COLO668 (cell line): ENCODE data around the gene MYL3.
"Not testable (repeated sequence)": the region's sequence is repeated elsewhere in the genome, so short reads cannot be mapped to it uniquely, and the experiment has no call there.

Experiments used
- DNase-seq: peaks from one replicate; lab custom pipeline; 2025; ENCODE audit not compliant: unreplicated experiment; lab: John Stamatoyannopoulos, UW

The MYL3 gene

DNA sequence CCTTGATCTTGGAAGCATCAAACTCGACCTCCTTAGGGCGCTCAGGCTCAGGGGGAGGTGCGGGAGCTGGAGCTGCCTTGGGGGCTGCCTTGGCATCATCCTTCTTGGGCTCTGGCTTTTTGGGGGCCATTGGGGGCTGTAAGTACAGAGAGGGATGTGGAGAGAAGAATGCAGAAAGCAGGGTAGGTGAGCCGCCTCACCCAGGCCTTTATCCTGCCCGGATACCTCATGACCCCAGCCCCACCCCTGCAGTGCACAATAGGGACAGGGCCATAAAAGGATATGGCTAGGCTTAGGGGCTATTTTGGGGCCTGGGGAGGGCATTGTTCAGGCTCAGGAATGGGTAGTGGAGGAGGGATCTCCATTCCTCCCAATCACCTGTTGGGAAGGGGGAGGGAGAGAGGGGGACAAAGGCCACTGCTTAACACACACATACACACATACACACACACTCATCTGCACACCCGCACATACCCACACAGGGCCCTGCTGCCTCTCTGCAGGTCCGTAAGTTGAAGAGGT, at the start of gene MYL3:
TSS of gene MYL3 (minus strand) at position 184 of the 522 bp plus-strand sequence. CDS start at position 130, 54 bp downstream.
- DNase-seq: no peak

GRCh38 chr3:46912986-46913385, 49.7 kb upstream of the MYL3 start:
- DNase-seq: no peak

- not testable (repeated sequence) for DNase-seq
Observed at GRCh38 chr3:46910914-46911313, 47.7 kb upstream of the MYL3 start.

GRCh38 chr3:46910166-46910760, 47.0 kb upstream of the MYL3 start:
- no peak for DNase-seq

DNA sequence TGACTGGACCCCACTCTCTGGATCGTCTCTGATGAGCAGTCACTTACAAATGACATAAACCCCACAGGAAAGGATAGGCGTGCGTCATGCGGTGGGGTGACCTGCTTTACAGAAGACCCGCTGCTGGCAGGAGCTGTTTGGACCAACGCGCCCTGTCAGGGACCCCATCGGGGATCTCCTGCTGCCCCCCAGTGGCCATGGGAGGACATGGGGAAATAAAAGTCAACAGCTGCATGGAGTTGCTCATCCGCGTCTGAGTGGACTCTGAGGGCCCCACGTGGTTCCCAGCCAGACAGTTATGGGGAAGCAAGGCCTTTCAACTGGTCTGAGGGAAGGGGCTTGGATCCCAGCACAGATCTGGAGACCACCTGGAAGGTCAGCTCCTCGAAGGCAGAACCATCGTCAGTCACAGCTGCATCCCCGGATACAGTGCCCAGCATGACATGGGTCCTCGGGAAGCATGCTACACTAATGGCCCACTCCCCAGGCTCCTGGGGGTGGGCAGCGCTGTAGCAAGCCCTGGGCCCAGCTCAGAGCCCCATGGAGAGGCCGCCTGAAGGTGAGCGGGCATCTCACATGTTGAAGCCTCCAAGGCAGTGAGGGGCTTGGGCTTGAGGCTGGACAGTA, 46.4 kb upstream of the MYL3 start:
- peak; percentile 83 for DNase-seq

GRCh38 chr3:46908986-46909534, 45.8 kb upstream of the MYL3 start:
- no peak for DNase-seq

DNA sequence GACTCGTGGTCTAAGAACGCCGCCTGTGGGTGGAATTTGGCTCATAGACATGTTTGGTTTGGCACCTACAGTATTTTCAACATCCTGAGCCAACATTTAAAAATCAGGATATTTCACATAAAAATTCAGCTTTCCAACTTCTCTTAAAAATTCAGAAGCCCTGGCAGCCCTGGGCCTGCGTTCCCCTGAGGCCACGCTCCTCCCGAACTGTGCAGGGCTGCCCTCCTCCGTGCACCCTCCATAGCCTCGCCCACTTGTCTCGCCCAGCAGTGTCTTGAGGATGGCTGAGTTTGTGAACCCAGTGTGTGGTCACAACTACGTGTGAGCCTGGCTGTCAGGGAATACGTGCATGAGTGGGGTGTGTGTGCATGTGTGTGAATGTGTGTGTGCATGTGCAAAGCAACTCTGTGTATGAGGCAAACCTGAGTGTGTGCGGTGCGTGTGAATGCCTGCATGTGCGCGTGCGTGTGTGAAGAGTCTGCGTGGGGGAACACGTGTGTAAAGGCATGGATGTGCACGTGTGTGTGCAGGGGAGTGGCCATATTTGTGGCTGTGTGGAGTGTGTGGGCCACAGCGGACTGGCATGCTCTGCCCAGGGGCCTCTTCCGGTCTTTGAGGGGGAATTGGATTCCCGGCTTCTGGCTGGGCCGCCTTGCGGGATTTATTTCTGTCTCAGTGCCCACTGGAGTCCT, 45.2 kb upstream of the MYL3 start:
- DNase-seq: no peak

GRCh38 chr3:46907960-46908293, 44.7 kb upstream of the MYL3 start:
- DNase-seq: no peak

DNA sequence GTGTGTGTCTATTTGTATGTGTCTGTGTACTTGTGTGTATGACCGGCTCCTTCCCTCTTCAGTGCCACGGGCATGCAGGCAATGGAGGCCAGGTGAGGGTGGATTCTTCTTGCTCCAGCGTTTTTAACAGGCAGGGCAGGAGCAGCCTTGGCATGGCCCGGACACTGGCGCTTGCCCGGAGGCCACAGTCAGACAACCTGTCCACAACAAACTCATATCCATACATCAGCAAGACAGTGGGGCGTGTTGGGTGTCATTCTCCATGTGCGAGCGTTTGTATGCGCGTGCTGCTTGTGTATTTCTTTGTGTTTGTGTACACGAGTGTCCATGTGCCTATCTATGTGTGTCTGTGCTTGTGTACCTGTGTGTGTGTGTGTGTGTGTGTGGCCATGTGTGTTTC, 44.0 kb upstream of the MYL3 start:
- DNase-seq: no peak

- DNase-seq: no peak
Observed at GRCh38 chr3:46906471-46907058, 43.3 kb upstream of the MYL3 start.

DNA sequence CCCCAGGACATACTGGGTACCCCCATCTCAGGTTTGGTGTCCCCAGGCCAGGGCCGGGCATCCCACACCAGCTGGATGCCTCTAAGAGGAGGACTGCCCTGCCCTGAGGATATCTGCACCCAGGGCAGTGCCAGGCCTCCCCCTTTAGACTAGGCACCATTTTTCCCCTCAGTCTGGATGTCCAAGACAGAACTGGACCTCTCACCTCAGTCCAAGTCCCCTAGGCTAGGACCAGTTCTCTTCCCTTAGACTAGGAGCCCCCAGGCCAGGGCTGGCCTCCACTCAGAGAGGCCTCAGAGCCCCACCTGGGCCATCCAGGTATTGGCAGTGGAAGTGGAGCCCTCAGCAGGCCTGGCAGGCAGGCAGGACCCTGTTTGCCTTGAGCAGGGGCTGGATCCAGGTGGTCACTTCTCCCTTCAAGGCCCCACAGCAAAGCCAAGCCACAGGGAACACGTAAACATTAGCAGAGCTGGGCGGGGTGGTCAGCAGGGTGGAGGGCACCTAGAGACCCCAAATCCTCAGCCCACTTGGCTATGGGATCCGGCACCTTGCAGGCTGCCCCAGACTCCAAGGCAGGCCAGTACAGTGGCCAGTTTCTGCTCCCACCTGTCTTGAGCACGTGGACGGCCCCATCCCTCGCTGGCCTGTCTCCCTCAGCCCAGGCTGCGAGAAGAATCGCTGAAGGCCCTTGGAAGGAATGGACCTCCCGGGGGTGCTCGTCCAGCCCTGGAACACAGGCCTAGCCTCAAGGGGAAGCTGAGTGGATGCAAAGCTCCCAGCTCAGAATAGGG, 42.6 kb upstream of the MYL3 start:
- DNase-seq: no peak

GRCh38 chr3:46905213-46905560, 41.9 kb upstream of the MYL3 start:
- DNase-seq: no peak

- DNase-seq: no peak
Observed at GRCh38 chr3:46904303-46905212, 41.3 kb upstream of the MYL3 start.

DNA sequence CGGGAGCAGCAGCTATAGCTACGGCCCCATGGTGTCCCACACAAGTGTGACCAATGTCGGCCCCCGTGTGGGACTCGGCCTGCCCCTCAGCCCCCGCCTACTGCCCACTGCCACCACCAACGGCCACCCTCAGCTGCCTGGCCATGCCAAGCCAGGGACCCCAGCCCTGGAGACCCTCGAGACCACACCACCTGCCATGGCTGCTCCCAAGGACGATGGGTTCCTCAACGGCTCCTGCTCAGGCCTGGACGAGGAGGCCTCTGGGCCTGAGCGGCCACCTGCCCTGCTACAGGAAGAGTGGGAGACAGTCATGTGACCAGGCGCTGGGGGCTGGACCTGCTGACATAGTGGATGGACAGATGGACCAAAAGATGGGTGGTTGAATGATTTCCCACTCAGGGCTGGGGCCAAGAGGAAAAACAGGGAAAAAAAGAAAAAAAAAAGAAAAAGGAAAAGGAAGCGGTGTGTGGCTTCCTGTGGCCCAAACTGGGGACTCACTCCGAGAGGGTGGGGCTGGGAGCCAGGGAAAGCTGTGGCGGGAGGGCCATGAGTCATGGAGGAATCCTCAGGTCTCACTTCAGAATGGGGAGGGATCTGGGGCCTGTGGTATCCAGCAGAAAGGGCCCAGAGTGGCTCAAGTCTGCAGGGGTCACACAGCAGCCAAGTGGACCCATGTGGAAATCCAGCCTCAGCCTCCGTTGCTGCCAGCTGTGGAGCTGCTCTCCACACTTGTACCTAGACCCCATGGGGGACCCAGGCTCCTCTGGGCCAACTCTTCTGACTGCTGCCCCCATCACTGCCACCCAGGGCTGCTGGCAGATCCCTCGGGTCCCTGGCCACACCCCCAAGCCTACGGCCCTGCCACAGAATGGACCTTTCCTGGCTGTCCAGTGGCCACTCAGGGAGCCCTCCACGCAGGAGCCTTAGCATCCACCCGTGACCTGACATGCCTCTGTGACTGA, 40.4 kb upstream of the MYL3 start:
- no peak for DNase-seq

GRCh38 chr3:46902188-46902631, 39.0 kb upstream of the MYL3 start:
- no peak for DNase-seq

DNA sequence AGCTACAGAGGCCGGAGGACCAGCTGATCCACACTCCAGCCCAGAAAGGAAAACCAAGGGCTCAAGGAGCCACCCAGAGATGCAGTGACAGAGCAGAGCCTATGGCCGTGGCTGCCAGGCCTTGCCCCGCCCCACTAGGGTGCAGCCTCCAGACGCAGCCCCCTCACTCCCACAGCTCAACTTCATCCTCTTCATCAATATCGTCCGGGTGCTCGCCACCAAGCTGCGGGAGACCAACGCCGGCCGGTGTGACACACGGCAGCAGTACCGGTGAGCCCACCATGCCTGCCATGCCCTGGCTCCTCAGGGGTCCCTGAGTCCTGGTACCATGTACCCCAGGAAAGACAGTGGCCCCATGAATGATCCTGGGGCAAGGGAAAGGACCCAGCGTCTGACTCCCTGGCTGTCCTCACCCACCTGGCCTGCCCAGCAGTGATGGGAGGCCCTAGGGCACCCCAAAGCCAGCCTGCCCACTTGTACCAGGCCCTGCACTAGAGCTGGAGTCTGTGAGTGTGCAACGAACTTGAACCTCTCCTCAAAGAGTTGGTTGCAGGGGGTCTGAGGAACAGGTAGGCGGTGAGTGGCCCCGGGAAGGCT, 38.4 kb upstream of the MYL3 start:
- DNase-seq: no peak

DNA sequence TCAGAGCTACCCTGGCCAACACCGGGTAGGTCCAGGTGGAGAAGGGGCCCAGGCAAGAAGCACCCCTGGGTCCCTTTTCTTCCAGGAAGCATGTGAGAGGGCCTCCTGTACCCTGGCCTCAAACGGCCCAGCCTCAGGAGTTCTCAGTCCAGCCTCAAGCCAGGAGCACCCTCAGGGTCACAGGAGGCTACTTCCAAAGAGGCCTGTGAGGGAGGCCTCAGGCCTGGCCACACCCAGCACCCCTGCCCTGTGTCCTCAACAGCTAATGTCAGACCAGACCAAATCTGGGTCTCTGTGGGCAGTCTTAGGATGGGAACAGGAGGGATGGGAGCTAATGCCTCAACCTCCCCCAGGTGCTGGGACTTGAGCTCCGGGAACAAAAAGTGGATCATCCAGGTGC, 37.8 kb upstream of the MYL3 start:
- DNase-seq: no peak

DNA sequence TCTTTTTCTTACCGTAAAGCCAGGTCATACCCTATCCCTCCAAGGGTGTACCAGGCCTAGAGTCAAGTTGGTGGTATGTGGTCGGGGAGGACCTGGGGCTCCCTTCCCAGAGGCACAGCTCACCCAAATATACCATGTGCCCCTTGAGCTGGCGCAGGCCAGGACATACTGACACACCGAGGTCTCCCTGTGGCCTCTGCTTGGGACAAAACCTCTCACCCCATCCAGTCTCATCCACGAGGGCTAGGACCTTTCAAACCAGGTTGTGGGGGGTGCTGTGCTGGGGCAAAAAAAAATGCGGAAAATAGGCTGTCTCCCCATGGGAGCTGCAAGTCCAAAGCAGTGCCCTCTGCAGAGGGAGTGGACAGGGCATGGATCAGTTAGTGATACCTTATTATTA, 37.1 kb upstream of the MYL3 start:
- DNase-seq: no peak

GRCh38 chr3:46900007-46900292, 36.7 kb upstream of the MYL3 start:
- DNase-seq: peak; percentile 25
